Neutrophil (primary cell): ENCODE data around the gene RCBTB2.

Source experiments
- H3K27ac ChIP-seq: fragments of 200-600 bp; sonication (generic); 2 replicates; pipeline ENCODE4 v1.5.1; 2016; ENCODE audit warnings: mild to moderate bottlenecking, moderate library complexity
- H3K27me3 ChIP-seq: fragments of 200-600 bp; sonication (generic); 2 replicates; pipeline ENCODE4 v1.6.0; 2016; ENCODE audit warnings: mild to moderate bottlenecking
- H3K36me3 ChIP-seq: fragments of 200-600 bp; sonication (generic); 2 replicates; pipeline ENCODE4 v1.5.1; 2017
- H3K4me1 ChIP-seq, 2 experiments: fragments of 200-600 bp in 1 of 2; sonication (generic) in 1 of 2; 1 replicate in 1 of 2; 2 replicates in 1 of 2; pipeline versions ENCODE4 v1.5.1 to v1.6.1; 2013 to 2016; ENCODE audit warnings: low read depth in 1 of 2, low read length in 1 of 2, mild to moderate bottlenecking in 1 of 2, moderate library complexity in 1 of 2; ENCODE audit not compliant: control insufficient read depth in 1 of 2, insufficient read depth in 1 of 2
- H3K4me3 ChIP-seq, 2 experiments: fragments of 200-600 bp in 1 of 2; sonication (generic) in 1 of 2; 1 replicate in 1 of 2; 2 replicates in 1 of 2; pipeline ENCODE4 v1.5.1; 2013 to 2016; ENCODE audit warnings: low read depth in 1 of 2, low read length in 1 of 2, mild to moderate bottlenecking in 1 of 2, moderate library complexity in 1 of 2
- H3K9me3 ChIP-seq: fragments of 200-600 bp; sonication (generic); 2 replicates; pipeline ENCODE4 v1.5.1; 2016
- TF ChIP-seq, protein P1 (sequence below): fragments of 200-600 bp; sonication (generic); IDR thresholded peaks from 2 replicates; pipeline ENCODE4 v1.5.1; 2016; ENCODE audit warnings: antibody characterized with exemption

Gene RCBTB2

DNA sequence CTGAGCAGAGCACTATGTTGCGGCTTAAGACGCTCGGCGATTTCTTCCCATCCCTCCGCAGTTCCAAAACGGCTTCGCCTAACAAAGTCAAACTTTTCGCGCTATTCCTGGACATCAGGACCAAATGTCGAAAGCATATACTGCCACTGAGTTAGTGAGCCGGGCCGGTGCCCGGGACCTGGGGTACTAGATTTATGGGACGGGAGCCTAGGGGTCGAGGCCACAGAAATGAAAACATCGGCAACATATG lies 699 bp downstream of the RCBTB2 start:
- no peaks in the 10 kb centered on the region for H3K27me3 ChIP-seq
- TF ChIP-seq, protein P1, sequence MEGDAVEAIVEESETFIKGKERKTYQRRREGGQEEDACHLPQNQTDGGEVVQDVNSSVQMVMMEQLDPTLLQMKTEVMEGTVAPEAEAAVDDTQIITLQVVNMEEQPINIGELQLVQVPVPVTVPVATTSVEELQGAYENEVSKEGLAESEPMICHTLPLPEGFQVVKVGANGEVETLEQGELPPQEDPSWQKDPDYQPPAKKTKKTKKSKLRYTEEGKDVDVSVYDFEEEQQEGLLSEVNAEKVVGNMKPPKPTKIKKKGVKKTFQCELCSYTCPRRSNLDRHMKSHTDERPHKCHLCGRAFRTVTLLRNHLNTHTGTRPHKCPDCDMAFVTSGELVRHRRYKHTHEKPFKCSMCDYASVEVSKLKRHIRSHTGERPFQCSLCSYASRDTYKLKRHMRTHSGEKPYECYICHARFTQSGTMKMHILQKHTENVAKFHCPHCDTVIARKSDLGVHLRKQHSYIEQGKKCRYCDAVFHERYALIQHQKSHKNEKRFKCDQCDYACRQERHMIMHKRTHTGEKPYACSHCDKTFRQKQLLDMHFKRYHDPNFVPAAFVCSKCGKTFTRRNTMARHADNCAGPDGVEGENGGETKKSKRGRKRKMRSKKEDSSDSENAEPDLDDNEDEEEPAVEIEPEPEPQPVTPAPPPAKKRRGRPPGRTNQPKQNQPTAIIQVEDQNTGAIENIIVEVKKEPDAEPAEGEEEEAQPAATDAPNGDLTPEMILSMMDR: no peak
- H3K36me3 ChIP-seq: no peaks in the 10 kb centered on the region
- peaks cover 45 to 52% of the 10 kb centered on the region in 2 experiments for H3K4me1 ChIP-seq
- H3K4me3 ChIP-seq: peak overlapping the region; percentile 90 to 98
- H3K27ac ChIP-seq: peak overlapping the region; percentile 98
- H3K9me3 ChIP-seq: no peaks in the 10 kb centered on the region

DNA sequence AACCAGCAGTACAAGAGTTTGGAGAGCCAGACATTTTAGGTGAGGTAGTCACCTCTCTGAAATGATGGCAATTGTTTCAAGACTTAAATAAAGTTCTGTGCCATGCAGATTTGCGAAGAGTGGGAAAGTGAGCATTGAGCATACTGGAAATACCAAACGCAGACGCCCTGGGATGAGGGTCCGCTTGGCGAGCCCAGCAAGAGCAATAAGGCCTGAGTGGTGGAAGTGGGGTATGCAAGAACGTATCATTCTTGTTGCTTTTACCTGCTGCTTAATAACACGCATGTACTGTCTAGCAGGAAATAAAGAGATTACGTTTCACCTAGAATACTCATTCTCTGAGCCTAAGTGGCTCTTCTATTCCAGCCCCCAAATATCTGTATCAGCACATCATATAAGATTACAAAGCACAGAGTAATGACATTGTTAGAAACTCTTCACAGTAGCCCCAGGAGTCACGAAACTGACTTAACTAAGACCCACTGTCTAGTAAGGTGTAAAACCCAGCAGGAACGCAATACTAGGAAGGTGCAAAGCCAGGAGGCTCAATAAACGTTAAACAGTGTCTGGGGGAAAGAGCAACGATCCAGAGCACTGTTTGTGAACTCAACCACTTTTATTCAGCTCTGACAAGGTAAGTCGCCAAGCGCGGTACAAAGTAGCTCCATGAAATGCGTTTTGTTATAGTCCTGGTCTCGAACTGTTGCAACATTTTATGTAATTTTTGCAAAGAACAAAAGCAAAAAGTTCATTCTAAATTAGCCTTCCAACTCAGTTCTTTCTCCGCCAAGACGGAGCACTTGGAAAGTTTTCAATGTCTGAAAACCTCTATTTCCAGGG lies 1.2 kb downstream of the RCBTB2 start:
- TF ChIP-seq, protein P1: no peak
- H3K9me3 ChIP-seq: no peaks in the 10 kb centered on the region
- peak overlapping the region; percentile 98 for H3K27ac ChIP-seq
- peak overlapping the region; percentile 90 to 98 for H3K4me3 ChIP-seq
- no peaks in the 10 kb centered on the region for H3K36me3 ChIP-seq
- H3K4me1 ChIP-seq: peaks cover 45 to 52% of the 10 kb centered on the region in 2 experiments
- no peaks in the 10 kb centered on the region for H3K27me3 ChIP-seq

DNA sequence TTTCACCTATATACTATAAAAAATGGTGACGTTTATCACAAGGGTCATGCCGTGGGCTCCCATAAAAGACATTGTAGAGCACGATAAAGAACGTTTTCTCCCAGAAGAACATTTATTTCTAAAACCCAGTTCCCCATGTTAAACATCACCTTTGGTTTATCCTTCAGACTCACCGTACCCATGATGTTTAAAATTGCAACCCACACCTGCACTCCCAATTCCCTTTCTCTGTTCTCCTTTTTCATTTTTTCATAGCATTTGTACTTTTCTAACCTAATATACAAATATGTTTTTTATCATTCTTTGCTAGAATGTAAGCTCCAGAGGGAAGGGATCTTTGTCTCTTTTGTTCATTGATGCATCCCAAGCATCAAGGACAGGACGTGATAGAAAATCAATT lies 2.0 kb downstream of the RCBTB2 start:
- no peak overlapping the region for H3K27ac ChIP-seq

GRCh38 chr13:48528720-48529119 lies 4.2 kb downstream of the RCBTB2 start:
- Histone ChIP-seq H3K36me3 (no peaks in the 10 kb centered on the region), H3K27me3 (no peaks in the 10 kb centered on the region), H3K9me3 (no peaks in the 10 kb centered on the region), H3K4me1 (peaks cover 24 to 26% of the 10 kb centered on the region in 2 experiments), H3K4me3 (no peak overlapping the region), H3K27ac (no peak overlapping the region)
- TF ChIP-seq, protein P1: no peak

More for the DNA sequence above, 2.0 kb downstream of the RCBTB2 start:
- Histone ChIP-seq H3K27me3 (no peaks in the 10 kb centered on the region), H3K4me3 (no peak overlapping the region), H3K9me3 (no peaks in the 10 kb centered on the region), H3K36me3 (no peaks in the 10 kb centered on the region), H3K4me1 (peaks cover 43 to 46% of the 10 kb centered on the region in 2 experiments)
- TF ChIP-seq, protein P1: no peak

GRCh38 chr13:48527955-48528354 lies 4.9 kb downstream of the RCBTB2 start:
- TF ChIP-seq, protein P1: no peak
- H3K27me3 ChIP-seq: no peaks in the 10 kb centered on the region
- no peaks in the 10 kb centered on the region for H3K36me3 ChIP-seq
- H3K4me1 ChIP-seq: peaks cover 16 to 18% of the 10 kb centered on the region in 2 experiments
- H3K27ac ChIP-seq: no peak overlapping the region
- H3K9me3 ChIP-seq: no peaks in the 10 kb centered on the region
- H3K4me3 ChIP-seq: no peak overlapping the region
